H54 (cell line): ENCODE results near the gene SYNPO.

Experiments used
- DNase-seq: peaks from one replicate; pipeline ENCODE4 v3.0.0; 2011; ENCODE audit warnings: low spot score, mixed read lengths; ENCODE audit not compliant: insufficient read length
- FAIRE-seq: peaks from 3 replicates; lab custom pipeline; 2011; peaks lifted over from hg19 to GRCh38; lab: Jason Lieb, UNC
- POLR2A ChIP-seq: IDR thresholded peaks from 2 replicates; pipeline ENCODE4 v1.6.1; 2011; ENCODE audit warnings: low read depth, mild to moderate bottlenecking, low read length

Gene SYNPO

DNA sequence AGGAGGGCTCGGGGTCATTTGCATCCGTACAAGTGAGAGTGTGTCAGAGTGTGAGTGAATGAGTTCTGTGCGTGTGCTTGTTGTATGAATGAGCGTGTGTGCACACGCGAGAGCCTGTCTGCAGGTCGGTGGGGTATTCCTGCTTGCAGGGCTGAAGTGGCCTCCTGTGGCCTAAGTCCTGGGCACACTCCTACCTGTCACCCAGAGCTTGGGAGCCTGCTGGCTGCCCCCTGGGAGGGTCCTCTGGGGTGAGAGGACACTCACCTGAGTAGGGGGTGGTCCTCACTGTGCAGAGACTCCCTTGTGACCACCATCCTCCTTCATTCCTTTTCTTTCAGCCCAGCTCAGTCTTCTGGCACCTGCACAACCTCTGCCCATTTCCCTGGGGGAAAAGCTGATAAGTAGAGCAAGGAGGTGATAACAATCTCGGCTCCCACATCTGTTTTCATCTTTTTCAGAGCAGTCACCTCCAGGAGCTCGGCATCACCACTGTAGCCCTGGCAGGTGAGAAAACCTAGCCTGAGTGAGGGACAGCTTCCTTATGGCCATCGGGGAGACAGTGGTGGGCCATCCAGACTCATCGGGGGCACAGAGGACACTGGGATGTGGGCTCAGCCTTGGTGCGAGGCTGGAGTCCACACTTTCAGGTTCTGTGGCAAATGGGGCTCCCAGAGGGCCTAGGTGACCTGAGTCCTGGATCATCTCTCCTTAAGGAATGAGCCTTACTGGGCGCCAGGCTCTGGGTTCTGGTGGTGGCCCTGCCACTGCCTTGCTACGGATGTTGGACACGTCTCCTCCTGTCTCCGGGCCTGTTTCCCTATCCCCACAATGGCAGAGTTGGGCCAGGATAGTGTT lies 38.7 kb upstream of the SYNPO start:
- DNase-seq = no peak
- no peak for TF ChIP-seq POLR2A
- no peak for FAIRE-seq

DNA sequence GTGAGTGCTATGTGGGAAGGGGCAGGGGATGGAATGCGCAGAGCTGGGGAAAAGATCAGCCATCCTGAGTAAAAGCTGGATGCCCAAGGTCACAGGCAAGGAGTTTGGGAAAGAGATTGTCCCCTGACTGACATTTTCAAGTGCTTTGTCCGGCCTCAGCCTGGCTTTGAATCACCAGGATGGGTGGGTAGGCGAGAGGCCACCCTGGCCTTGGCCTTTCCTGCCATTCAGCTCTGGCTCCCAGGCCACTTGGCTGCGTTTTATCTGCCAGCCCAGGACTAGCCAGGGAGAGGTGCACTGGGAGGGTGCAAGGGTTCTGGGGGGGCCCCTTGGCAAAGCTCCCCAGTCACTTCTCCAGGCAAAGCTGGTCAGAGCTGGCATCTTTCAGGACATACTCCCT lies 37.4 kb upstream of the SYNPO start:
- no peak for FAIRE-seq
- DNase-seq = no peak
- TF ChIP-seq POLR2A = no peak

DNA sequence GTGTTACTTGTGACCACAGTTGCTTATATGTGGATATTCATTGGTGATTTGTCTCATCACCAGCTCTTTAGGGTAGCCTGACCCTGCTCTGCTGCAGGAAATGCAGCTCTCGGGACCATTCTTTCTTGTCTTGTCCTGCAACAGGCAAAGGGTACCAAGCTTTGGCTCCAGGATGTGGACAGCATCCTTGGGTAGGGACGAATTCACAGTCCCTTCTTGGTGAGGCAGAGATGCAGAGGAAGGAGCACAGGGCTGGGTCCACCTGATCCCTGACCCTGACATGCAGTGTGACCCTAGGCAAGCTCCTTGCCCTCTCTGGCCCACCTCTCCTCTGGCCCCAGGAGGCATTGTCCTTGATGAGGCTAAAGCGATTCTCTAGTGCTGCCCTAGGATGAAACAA lies 37.0 kb upstream of the SYNPO start:
- FAIRE-seq (no peak), DNase-seq (no peak)
- no peak for TF ChIP-seq POLR2A

DNA sequence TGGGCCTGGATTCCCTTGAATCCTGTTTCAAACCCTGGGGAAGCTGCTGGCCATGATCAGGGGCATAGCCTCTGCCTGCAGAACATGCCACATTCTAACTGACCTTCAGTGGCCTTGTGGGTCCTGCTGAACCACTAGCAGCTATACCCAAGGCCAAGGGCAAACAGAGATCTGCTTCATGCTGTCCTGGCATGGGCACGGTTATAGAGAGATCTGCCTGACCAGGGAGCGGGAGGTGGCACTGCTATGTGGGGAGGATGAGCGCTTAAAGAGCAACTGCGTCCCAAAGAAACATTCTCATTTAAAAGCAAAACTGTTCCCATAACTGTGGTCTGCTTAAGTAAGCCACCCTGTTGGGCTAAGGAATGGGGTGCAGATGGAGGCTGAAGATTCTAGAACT lies 36.5 kb upstream of the SYNPO start:
- no peak for DNase-seq
- no peak for FAIRE-seq
- no peak for TF ChIP-seq POLR2A

DNA sequence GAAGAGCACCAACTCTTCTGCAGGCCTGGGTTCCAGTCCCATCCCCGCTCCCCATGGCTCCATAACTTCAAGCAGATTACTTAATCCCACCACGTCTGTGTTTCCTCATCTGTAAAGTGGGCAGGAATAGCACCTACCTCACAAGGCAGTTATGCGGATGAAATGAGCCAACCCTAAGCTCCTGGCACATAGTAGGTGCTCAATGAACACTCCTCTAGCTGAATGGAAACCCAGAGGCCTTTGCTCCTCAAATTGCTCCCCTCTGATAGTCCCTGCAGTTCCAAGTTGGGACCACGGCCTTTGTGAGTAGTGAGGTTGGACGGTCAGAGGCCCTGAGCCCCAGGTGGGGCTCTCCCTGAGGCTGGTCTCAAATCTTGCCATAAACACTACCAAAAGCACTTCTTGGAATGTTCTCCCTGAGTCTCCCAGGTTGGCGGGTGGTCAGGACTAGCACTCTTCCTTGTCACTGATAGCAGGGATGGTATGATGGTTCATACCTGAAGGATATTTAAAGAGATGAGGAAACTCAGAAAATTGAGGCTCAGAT lies 35.5 kb upstream of the SYNPO start:
- FAIRE-seq (no peak), DNase-seq (no peak)
- TF ChIP-seq POLR2A = no peak

DNA sequence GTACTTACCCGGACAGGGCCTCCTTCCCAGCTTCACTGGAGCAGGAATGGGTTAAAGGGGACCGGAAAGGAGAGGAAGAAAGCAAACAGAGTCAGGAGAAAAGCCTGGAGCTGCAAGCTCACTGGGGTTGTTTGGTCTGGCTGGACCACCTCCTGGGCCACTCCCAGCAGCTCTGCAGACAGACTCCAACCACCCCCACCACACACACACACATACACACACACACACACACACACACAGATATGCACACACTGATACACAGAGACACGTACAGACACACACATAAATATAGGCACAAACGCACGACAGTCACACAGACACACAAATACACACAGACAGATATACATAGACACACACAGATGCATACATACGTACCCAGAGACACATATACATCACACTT lies 34.9 kb upstream of the SYNPO start:
- TF ChIP-seq POLR2A = no peak
- no peak for DNase-seq
- no peak for FAIRE-seq

DNA sequence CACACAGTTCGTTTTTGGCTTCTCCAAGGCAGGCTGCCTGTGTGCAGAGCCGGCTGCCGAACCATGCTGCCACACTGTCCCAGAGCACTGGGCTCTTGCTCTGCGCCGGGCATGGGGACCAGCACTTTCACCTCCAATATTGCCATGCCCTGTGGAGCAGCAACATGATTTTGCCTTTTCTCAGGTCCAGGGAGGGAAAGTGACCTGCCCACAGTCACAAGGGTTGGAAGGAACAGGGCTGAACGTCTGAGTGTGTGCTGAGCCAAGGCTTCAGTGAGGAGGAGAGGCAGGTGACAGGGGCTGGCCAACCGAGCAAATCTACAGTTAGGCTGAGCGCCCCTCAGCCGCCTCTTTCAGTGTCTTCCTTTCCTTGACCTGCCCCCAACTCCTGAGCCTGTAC lies 34.0 kb upstream of the SYNPO start:
- TF ChIP-seq POLR2A = no peak
- FAIRE-seq = no peak
- no peak for DNase-seq

DNA sequence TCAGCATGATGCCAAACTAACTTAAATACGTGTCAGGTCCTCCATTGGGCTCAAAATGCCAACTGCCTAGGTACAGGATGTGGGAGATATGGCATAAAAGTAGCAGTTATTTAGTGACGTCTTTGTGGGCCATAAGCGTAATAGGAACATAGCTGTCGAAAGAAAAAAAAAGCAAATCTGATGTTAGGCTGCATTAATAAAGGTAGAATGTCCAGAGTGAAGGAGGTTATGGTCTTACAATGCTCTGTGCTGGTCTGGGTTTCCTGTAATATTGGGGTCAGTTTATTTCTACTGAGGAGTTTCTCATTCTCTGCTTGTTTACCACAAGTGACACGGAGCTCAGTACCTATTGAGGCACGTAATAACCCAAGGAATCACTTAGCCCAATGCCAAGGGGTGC lies 33.4 kb upstream of the SYNPO start:
- FAIRE-seq (no peak), DNase-seq (no peak)

DNA sequence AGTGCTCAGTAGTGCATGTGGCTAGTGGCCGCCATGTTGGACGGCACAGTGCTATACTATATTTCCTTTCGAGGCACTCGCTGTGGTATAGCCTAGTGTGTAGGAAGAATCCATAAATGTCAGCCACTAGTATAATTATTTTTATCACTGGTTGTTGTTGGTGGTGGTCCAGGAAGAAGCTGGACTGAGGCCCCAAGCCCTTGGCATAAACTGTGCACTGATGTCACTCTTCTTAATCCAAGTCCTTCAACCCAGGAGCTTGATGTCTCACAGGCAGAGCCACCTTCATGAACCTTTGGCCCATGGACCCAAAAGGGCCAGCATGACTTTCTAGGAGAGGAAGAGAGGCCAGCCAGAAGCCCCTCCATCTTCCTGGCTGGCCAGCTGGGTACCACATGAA lies 32.5 kb upstream of the SYNPO start:
- no peak for FAIRE-seq

More for the DNA sequence above, 33.4 kb upstream of the SYNPO start:
- no peak for TF ChIP-seq POLR2A

DNA sequence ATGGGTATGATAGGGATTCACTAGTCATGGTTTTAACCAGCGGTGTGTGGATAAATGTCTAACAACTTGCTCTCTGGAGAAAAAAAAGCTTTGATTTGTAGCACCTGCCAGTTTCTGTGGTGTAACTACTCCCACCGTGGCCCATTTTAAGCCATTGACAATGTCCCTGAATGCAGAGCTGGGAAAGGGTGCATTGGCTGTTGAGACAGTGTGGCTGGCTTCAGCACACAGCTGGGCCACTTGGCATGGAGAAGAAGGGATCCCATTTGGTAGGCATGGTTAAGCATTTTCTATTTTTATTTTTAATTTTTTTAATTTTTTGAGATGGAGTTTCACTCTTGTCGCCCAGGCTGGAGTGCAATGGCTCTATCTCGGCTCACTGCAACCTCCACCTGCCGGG lies 31.5 kb upstream of the SYNPO start:
- FAIRE-seq (no peak), DNase-seq (no peak)
- no peak for TF ChIP-seq POLR2A

More for the DNA sequence above, 32.5 kb upstream of the SYNPO start:
- DNase-seq = no peak
- TF ChIP-seq POLR2A = no peak

DNA sequence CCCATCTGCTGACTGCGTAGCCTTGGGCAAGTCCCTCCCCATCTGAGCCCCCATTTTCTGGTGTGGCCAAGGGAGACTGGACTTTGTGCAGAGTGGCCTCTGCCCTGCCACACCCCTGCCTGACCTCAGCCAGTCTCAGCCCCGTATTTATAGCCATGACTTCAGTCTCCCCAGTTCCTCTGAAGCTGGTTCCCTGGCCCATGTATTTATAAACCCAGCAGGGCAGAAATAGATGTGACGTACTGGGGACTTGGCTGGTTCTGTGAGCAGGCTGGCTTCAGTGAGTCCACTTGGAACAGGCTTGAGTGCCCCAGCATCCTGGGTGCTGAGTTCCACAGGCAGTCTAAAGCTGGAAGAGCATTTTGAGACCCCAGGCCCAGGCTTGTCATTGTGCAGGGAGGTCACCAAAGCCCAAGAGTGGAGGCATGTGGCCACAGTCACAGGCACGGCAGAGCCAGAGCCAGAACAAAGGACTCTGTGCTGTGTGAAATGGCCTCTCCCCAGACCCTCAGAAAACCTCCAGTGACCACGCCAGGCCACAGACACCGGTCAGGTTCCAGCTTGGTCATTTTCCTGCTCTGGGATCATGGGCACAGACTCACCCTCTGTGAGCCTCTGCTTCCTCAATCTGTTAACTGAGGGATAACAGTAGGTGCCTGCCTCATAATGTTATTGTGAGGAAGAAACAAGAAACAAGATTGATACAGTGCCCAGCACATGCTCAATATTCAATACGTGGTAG lies 30.4 kb upstream of the SYNPO start:
- no peak for TF ChIP-seq POLR2A
- FAIRE-seq = no peak
- no peak for DNase-seq

DNA sequence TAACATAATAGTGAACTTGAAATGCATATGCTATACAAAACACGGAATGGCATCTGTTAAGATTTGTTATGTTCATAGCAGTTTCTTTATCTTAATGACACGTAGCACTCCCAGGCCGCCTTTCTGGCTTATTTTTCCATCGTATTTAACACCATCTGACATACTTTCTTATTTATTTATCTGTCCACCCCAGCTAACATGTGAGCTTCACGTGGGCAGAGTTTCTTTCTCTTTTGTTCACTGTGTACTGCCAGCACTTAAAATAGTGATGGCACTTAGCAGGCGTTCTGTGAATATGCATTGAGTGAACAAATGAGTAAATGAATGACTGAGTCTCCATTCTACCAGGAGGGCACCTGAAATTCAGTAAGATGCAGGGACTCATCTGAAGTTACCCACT lies 29.4 kb upstream of the SYNPO start:
- FAIRE-seq (no peak), DNase-seq (no peak)
- no peak for TF ChIP-seq POLR2A

DNA sequence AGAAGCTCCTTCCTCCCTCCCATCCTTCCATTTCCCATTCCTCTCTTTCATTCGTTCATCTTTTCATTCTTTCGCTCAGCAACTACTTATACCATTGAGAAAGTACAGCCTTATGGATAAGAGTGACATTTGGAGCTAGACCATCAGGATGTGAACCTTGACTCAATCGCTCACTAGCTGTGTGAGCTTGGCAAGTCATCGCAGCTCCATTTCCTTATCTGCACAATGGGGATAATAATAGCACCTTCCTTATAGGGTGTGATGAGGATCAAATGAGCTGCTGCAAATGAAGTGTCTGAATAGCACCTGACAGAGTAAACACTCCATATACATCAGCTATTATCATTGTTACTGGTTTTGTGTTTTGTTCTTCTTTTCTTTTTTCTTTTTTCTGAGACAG lies 28.1 kb upstream of the SYNPO start:
- no peak for TF ChIP-seq POLR2A
- FAIRE-seq = no peak
- no peak for DNase-seq

DNA sequence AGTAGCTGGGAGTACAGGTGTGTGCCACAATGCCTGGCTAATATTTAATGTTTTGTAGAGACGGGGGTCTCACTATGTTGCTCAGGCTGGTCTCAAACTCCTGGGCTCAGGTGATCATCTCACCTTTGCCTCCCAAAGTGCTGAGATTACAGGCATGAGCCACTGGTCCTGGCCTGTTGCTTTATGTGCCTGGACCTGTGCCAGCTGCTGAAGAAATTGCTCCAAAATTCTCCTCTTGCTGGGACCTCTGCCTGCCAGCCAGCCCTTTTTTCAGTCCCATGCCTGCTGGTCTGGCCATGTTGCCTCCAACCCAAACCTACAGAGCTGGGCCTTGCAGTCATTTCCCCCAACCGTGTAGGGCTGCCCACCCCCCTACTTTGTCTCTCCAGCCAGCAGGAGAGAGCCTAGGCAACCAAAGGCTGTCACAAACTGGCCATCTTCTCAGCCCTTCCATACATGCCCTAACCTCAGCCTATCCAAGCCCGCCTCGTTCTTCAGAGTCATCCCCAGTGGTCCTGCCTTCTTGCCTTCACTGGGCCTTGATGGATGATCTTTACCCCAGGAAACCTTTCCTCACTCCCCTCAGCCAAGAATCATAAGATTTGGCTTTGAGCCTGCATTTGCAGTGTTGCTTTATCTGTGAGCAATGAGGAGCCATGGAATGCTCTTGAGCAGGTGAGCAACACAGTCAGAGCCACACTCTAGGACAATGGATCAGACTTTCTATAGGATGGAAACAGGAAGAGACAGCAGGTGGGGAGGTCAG lies 27.4 kb upstream of the SYNPO start:
- TF ChIP-seq POLR2A = no peak
- FAIRE-seq (no peak), DNase-seq (no peak)
